AG04450 (cell line): ENCODE data around the gene BLOC1S4. TPM values are rescaled to one million over a fixed set of nuclear protein-coding genes. Genes with fewer than 3 reads are reported as not detected.

Source experiments
- CTCF ChIA-PET: fragments of 300-600, 350-600 bp; formaldehyde crosslinking; extraction: SDS; loops from one replicate; lab custom pipeline; 2022; ENCODE audit warnings: antibody characterized with exemption, inconsistent platforms; lab: Charles Lee
- POLR2A ChIA-PET: fragments of 350-600 bp; formaldehyde crosslinking; extraction: SDS; loops from one replicate; lab custom pipeline; 2021; ENCODE audit warnings: antibody characterized with exemption, inconsistent platforms; lab: Yijun Ruan, JAX
- DNase-seq: peaks from one replicate; pipeline ENCODE4 v3.0.0-alpha.2; 2011; ENCODE audit warnings: low read depth, low spot score
- H3K27ac ChIP-seq: one replicate; pipeline ENCODE4 v1.5.1; 2012; ENCODE audit warnings: low read depth, low read length, control low read depth
- H3K27me3 ChIP-seq: one replicate; pipeline ENCODE4 v1.6.0; 2012; ENCODE audit warnings: low read length; ENCODE audit not compliant: control insufficient read depth, insufficient read depth
- H3K4me3 ChIP-seq: 2 replicates; pipeline ENCODE4 v1.5.1; 2011; ENCODE audit warnings: mild to moderate bottlenecking, low read depth, low read length, control low read depth
- H3K9me3 ChIP-seq: 2 replicates; pipeline ENCODE4 v1.5.1; 2012; ENCODE audit warnings: low read length; ENCODE audit not compliant: control insufficient read depth, insufficient read depth
- polyA plus RNA-seq: library from polyadenylated mRNA; depleted of rRNA; stranded (reverse); fragments of >200 nt; gene quantifications from 2 replicates; pipeline ENCODE4 v1.2.3, GENCODE V29; 2011
- TF ChIP-seq, protein P1 (sequence below): IDR thresholded peaks from 2 replicates; pipeline ENCODE4 v1.5.1; 2011; ENCODE audit warnings: low read depth, low read length, control low read depth, inconsistent platforms

BLOC1S4 gene
- polyA plus RNA-seq, 1 experiment = 14.5 TPM

DNA sequence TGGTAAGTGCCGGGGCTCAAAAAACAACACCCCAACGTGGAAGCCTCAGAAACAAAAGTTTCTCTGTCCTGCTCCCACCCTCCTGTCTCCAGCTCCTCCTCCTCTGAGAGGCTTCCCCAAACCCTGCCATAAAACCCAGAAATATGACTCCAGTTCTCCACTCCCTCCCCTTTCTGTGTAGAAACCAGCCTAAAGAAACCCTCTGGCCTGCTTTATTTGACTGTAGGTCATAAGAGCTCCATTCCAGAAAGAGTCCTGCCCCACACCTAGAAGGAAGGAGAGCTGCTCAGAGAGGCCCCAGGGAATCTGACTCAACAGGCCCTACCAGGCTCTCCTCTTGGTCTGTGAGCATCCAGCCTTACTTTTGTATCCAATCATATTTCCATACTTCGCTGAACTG lies 23.2 kb upstream of the BLOC1S4 start:
- TF ChIP-seq, protein P1, sequence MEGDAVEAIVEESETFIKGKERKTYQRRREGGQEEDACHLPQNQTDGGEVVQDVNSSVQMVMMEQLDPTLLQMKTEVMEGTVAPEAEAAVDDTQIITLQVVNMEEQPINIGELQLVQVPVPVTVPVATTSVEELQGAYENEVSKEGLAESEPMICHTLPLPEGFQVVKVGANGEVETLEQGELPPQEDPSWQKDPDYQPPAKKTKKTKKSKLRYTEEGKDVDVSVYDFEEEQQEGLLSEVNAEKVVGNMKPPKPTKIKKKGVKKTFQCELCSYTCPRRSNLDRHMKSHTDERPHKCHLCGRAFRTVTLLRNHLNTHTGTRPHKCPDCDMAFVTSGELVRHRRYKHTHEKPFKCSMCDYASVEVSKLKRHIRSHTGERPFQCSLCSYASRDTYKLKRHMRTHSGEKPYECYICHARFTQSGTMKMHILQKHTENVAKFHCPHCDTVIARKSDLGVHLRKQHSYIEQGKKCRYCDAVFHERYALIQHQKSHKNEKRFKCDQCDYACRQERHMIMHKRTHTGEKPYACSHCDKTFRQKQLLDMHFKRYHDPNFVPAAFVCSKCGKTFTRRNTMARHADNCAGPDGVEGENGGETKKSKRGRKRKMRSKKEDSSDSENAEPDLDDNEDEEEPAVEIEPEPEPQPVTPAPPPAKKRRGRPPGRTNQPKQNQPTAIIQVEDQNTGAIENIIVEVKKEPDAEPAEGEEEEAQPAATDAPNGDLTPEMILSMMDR = no peak
- ChIA-PET CTCF (interaction anchor here (1.2 kb wide), 1 partner anchor 11 kb away, joined by 3 read pairs; no protein-coding TSS in a partner anchor), POLR2A (interaction anchor here (0.7 to 1.0 kb wide), 2 partner anchors 9 to 19 kb away, joined by 3 to 5 read pairs; a partner anchor contains a TSS)
- Histone ChIP-seq H3K27ac (peak overlapping the region; percentile 43), H3K27me3 (no peaks in the 10 kb centered on the region), H3K4me3 (no peak overlapping the region), H3K9me3 (peaks cover 4% of the 10 kb centered on the region; the same call in 1 of the 2 replicates)
- no peak for DNase-seq

DNA sequence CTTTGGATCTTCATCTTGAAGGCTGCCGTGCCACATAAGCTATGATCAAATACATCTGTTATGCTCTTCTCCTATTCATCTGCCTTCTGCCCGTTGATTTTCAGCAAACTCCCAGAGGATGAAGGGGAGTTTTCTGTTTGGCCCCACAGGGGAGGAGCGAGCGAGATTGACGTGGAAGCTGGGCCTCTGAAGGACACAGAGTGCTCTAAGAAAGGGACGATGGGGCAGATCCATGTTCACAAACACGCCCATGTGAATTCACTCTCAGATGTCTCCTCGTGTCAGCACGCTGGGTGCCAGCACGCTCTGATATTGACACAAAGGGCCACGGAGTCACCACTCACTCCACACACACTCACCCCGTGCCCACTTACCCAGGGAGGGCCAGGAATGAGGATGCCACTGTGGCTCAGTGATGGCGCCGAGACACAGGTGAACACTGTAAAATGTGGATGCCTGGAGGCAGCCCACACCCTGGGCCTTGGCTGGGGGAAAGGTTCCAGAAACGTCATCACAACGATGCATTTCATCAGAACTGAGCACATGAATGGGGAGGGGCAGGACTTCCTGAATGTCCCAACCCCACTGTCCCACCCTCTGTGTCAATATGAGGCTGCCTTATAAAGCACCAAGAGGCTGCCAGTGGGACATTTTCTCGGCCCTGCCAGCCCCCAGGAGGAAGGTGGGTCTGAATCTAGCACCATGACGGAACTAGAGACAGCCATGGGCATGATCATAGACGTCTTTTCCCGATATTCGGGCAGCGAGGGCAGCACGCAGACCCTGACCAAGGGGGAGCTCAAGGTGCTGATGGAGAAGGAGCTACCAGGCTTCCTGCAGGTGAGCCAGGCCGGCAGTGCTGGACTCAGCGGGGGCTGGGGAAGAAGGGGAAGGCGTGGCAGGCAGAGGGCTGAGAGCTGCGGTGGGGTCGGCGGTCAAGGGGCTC lies 22.5 kb upstream of the BLOC1S4 start, which contains the start of gene S100P:
TSS of gene S100P (plus strand) at position 648 of the 946 bp plus-strand sequence. CDS start at position 703, 55 bp downstream.
- no peak for DNase-seq
- TF ChIP-seq, protein P1 = no peak
- no peak within 1 kb of the TSS for H3K4me3 ChIP-seq
- ChIA-PET CTCF (interaction anchor here (1.2 kb wide), 1 partner anchor 10 kb away, joined by 3 read pairs; no protein-coding TSS in a partner anchor), POLR2A (interaction anchor here (1.0 kb wide), 1 partner anchor 20 kb away, joined by 3 read pairs; a partner anchor contains a TSS)
- H3K9me3 ChIP-seq = no peaks in the 10 kb centered on the region; the same call in 1 of the 2 replicates
- peak within 1 kb of the TSS; percentile 43 for H3K27ac ChIP-seq
- H3K27me3 ChIP-seq = no peaks in the 10 kb centered on the region

DNA sequence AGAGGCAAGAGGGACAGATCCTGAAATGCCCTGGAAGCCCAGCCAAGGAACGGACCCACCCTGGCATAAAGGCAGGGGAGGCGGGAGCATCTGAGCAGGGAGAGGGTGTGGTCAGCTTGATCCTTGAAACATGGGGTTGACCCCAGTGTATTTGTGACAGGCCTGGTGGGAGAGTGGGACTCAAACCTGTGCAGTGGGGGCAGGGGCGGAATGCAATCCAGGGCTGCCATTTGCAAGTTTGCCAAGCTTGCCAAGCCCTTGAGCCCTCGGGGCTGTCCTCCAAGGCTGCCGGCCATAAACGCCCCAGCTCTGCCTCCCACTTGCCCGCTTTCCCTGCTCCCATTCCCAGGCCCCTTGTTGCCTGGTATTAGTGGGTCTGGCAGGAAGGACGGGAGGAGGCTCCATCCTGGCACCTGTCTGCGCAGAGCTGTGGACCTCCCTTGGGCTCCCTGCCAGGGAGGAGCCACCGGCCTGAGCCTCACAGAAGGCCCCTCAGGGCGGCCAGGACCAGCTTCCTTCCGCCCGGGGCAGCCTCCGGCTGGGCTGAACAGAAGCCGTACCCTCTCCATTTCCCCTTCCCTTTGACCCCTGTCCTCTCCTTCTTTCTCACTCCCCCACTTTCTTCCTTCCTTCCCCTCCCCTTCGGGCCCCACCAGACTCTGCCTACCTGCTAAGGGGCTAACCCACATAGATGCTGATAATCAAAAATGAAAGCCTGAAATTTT lies 21.6 kb upstream of the BLOC1S4 start:
- CTCF ChIA-PET = interaction anchor here (1.5 kb wide), 1 partner anchor 148 kb away, joined by 3 read pairs; no protein-coding TSS in a partner anchor
- TF ChIP-seq, protein P1 = no peak
- DNase-seq = no peak
- H3K27ac ChIP-seq = no peak overlapping the region
- no peaks in the 10 kb centered on the region; the same call in 1 of the 2 replicates for H3K9me3 ChIP-seq
- H3K27me3 ChIP-seq = no peaks in the 10 kb centered on the region
- no peak overlapping the region for H3K4me3 ChIP-seq
- POLR2A ChIA-PET = interaction anchor here (0.6 kb wide), 1 partner anchor 232 kb away, joined by 3 read pairs; no protein-coding TSS in a partner anchor

DNA sequence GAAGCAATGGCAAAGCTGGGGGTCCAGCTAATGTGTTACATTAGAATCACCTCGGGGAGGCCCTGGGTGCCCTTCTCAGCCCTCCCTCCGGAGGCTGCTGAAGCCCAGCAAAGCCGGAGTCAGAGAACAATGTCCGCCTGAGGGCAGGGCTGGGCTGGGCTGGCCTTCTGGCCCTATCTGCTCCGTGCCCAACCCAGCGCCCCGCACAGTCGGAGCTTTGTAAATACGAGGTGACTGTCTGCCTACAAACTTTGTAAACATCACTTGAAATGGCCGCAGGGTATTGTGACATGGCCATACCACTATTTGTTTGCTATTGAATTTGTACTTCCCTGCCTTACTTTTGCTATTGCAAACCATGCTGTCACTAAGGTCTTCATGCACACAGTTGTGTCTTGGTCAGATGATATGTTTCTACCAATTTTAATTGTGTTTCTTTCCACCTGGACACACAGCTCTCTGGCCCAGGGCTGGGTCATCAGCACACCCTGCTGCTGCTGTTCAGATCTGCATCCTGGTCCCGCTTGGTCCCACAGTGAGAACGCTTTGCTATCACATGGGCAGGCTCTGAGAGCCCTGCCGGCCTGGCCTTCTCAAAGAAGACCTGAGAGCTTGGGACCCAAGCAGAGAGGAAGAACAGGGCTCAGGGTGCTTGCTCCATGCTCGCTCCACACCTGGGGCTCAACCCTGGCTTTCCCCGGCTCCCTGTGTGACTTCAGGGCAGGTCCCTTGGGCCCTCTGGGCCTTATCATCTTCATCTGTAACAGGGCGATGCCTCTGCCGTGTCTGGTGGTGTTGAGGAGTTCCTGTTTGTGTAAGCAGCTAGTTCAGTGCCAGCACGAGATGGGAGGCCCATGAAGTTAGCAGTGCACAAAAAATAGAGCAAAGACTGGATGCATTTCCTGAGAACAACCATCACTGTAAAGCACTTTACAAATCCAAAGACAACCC lies 20.0 kb upstream of the BLOC1S4 start:
- TF ChIP-seq, protein P1 = no peak
- Histone ChIP-seq H3K27ac (peak overlapping the region; percentile 21), H3K27me3 (no peaks in the 10 kb centered on the region), H3K9me3 (no peaks in the 10 kb centered on the region; the same call in 1 of the 2 replicates), H3K4me3 (no peak overlapping the region)
- no peak for DNase-seq
- ChIA-PET CTCF (interaction anchor here (1.1 to 1.5 kb wide), 3 partner anchors 9 to 149 kb away, joined by 3 to 4 read pairs (median 3); no protein-coding TSS in a partner anchor), POLR2A (interaction anchor here (0.6 to 1.8 kb wide), 3 partner anchors 21 to 72 kb away, joined by 5 to 7 read pairs (median 5); a partner anchor contains a TSS)
